Stimulated activated CD4-positive, alpha-beta T cell treated with anti-CD3 and anti-CD28 coated beads, Interleukin-2, amount 100 ng/mL, for 24 hours (primary cell): ENCODE measurements around the gene MTUS2.

Source experiments
- DNase-seq, 2 donors: peaks; one replicate each; pipeline ENCODE4 v3.0.0-alpha.2; 2020

MTUS2 gene

GRCh38 chr13:28820099-28821051 is at the start of gene MTUS2:
Gene MTUS2, plus strand, starts transcription at chr13:28820339.
- peak in 1 of 2 donors; percentile 40 for DNase-seq

- no peak for DNase-seq
Observed at GRCh38 chr13:28778308-28779215, 41.6 kb upstream of the MTUS2 start.

GRCh38 chr13:28792992-28793391 is 27.1 kb upstream of the MTUS2 start:
- DNase-seq, result no peak

GRCh38 chr13:28794396-28794795 is 25.7 kb upstream of the MTUS2 start:
- no peak for DNase-seq

DNA sequence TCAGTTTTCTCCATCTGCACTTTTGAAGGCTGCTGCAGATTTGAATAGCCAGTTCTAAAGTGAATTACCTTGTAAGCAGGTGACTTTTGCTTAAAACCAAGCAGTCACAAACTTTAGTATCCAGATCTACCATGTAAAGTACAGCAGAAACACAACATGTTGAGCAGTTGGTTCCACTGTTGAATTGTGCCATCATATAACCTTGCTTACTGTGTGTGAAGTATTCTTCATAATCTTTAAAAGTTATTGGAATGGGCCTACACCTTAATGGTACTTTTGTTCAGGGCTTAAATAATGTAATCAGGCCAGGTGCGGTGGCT is 23.2 kb upstream of the MTUS2 start:
- DNase-seq, result no peak

DNA sequence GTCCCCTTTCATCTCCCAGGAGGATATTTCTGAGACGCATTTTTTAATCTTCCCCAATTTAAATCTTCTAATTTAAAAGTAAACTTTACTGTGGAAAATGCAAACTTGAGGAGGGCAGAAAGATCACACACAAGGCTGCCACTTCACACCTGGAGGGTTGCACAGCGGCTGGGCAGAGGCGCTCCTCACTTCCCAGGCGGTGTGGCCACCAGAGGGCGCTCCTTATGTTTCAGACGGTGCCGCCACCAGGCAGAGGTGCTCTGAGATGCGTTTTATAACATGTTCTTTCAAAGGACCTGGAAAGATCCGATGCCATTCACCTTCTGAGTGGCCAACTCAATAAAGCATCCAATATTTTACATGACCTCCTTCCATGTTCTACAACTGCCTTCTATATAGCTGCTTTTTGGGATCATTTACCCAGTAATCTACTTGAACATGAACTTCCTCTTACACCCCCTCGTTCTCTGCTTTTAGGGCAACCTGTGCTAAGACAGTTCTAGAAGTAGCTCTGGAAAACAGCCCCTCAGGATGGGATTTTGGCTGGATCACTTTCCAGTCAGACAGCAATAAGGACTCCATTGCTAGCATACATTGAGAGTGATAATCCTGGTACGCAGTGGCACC is 14.8 kb upstream of the MTUS2 start:
- peak; percentile 47 to 71 for DNase-seq

DNA sequence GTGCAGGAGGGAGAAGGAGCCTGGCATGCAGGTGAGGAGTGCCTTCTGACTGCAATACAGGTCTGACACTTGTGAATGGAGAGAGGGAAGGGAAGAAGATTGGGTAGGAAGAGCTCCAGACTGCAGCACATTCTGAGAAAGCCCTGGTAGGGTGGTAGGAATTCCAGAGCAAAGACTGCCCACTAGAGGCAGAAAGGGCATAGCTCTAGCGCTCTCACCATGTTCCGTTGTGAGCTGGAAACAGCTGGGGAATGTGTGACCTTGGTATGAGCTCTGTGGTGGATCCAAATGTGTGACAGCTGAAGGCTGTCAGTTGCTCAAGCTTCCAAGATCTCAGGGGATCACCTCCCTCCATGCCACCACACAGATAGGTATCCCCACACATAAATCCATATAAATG is 2.9 kb upstream of the MTUS2 start:
- DNase-seq, result no peak

DNA sequence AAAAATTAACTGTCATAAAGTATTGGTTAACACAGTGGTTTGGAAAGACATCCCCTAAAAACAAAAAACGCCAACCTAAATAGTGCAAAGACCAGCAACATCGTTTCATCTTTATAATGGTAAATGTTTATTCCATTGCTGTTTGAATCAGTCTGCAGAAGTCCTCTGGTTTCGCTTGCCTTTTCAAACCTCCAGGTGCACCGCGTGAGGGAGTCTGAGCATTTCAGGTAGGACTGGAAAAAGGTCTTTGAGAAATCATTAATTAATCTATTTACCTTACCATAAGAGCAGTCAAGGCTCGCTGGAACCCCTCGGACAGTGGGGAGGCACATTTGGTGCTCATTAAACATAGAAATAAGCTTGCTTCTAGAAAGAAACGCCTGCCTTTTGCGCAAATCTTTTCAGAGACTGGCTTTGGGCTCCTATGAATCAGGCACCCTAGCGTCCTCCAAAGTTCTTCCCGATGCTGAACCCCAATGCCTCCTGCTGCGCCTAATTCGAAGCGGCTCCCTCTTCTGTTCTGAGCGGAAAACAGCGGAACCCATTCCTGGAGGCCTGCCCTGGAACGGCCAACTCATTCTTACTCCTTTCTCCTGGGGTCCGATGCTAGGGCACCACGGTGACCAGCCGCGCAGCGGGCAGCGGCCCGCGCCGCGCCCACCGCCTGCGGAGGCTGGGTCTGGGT is 951 bp upstream of the MTUS2 start:
- DNase-seq, result no peak

DNA sequence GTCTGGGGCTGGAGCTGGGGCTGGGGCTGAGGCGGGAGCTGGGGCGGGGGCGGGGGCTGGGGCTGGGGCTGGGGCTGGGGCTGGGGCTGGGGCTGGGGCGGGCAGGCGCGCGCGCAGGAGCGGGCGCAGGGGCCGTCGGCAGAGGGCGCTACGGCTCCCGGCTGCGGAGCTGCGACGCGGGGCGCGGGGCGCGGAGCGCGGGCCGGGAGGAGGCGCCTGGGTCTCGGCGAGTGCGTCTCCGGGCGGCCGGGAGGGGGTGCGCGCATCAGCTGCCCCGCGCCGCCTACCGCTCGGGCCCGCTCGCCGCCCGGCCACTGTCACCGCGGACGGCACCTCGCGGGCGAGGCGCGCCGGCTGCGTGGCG is 422 bp upstream of the MTUS2 start:
- peak; percentile 56 to 71 for DNase-seq

DNA sequence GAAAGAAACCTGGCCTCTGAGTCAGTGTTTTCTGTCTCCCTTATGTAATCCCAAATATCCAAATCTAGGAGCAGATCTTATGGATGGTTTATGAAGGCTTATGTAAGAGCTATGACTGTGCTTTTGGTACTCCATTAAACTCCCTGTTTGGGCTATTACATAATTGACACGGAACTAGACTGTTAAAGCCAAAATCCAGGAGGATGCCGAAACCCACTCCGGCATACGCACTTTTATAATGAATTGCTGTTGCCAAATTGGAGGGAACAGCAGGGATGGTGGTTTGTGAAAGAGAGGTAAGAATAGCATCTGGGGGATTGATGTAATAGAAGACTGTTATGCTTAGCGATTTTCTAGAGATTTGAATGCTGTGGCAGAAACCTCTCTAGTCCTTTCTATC is 2.0 kb downstream of the MTUS2 start:
- DNase-seq, result no peak

DNA sequence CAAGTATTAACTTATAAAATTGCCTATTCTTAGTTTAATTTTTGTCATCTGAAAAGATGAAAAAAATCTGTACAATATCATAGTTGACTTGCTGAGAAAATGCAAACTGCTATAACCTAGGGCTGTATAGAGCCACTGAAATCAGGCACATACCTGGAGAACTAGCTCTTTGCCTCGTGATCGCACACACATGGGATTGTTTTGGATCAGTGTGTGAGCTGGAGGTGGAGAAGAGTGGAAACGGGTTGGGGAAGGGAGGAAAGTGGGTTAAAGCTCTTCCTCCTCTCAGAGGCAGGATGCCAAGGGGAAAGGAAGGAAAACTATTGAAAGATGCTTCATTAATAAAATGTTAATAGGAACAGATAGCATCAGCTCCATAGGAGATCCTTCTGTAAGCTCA is 2.7 kb downstream of the MTUS2 start:
- DNase-seq, result no peak

DNA sequence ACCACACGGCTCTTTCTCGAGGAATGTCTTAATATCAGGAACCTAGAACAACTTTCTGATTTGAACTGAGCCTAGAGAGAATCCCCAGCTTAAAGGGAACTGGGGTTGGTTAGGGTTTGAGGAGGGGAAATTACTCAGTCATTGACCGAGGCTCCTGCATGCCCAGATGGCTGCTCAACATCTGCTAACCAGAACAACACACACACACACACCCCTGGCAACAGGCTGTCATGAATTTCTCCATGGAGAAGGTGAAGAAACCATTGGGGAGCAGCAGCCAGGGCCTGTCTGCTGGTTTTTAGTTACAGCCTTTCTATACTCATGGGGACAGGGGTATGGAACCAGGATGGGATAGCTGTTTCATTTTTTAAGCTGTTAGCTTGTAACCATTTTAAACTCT is 5.2 kb downstream of the MTUS2 start:
- DNase-seq, result no peak

DNA sequence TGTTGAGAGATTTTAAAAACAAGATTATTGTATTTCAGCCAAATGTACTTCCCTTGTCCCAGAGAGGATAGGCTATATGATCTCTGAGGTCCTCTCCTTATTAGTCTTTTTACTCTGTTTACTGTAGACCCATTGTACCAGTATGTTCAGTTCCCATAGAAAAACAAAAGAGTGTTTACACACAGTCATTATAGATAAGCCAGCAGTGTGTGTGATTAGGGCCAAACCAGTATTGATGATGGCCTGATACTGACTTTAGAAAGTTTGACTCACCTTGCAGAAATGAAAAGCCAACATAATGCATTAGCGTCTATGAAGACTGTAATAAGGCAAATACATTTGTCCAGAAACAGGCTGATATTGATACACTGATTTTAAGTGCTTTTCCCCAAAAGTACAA is 6.2 kb downstream of the MTUS2 start:
- no peak for DNase-seq

DNA sequence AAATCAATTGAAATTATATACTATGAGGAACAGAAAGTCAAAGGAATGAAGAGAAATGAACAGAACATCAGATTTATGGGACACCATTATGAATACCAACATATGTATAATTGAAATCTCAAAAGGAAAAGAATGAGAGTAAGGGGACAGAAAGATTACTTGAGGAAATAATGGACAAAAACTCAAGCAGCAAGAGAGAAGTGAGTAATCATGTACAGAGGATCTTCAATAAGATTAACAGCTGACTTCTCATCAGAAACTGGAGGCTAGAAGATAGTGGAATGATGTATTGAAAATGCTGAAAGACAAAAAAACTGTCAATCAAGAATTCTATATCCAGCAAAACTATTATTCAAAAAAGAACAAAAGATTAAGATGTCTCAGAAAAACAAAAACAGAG is 10.4 kb downstream of the MTUS2 start:
- DNase-seq, result no peak

- no peak for DNase-seq
Observed at GRCh38 chr13:28831117-28831516, 11.0 kb downstream of the MTUS2 start.

- no peak for DNase-seq
Observed at GRCh38 chr13:28837111-28837510, 17.0 kb downstream of the MTUS2 start.

DNA sequence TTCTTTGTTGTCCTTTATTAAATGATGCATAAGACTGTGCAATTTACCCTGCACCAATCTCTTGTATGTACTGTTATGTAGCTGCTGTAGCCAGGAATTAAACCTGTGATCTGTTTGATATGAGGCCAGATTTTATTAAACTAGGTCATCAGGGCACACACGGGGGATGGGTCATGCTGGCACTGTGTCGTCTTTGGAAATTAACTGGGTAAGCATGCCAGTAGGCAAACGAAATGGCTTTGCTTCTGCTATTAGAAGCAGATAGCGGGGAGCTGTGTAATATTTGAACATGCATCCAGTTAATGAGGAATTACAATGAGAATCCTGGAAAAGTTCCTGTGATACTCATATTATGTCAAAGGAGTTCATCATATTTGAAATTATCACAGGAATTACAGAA is 23.5 kb downstream of the MTUS2 start:
- DNase-seq, result no peak

GRCh38 chr13:28849441-28849840 is 29.3 kb downstream of the MTUS2 start:
- no peak for DNase-seq

DNA sequence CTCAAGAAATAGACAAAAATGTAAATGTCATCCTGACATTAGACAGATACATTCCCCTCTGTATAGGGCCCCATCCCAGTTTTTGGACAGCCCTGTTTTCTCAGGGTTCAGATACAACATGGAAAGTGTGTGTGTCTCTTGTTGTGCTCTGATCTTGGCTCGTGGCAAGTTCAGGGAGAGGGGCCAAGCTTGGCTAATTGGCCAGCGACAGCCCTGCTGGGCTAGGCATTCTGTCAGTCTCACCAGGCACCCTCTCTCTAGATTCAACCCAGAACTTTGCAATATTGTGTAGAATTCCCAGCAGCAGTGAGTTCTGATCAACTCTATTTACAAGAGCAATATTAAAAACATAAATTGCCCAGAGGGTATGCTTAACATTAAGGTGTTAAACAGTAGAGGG is 30.1 kb downstream of the MTUS2 start:
- DNase-seq, result no peak

- no peak for DNase-seq
Observed at GRCh38 chr13:28851422-28851821, 31.3 kb downstream of the MTUS2 start.

- no peak for DNase-seq
Observed at GRCh38 chr13:28854657-28855056, 34.5 kb downstream of the MTUS2 start.

DNA sequence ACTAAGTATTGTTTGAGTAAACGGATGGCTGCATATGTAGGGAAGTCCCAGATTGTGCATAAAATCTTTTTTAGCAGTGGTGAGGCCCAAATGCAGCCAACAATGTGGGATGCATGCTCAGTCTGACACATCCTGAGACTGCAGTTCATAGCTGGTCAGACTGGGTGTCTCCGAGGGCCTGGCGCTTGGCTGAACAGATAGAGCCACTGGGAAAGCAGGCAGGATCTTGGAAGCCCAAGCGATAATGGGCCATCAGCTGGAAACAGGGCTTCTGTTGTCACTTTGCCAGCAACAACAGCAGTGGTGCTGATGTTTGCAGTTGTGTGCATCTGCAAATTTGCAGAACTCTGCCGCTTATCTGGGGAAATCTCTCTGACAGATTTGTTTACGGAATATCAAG is 36.1 kb downstream of the MTUS2 start:
- DNase-seq, result no peak

GRCh38 chr13:28859069-28859468 is 38.9 kb downstream of the MTUS2 start:
- no peak for DNase-seq
